ENCODE measurements around the gene NR5A1. TPM values are rescaled to one million over a fixed set of nuclear protein-coding genes. Genes with fewer than 3 reads are reported as not detected.

The NR5A1 gene
- total and polyA plus RNA-seq, 2 of the 13 experiments (the other 11 are each of a cell fraction or from before 2014, with no cell fraction given): 28.9 to 44.7 TPM

DNA sequence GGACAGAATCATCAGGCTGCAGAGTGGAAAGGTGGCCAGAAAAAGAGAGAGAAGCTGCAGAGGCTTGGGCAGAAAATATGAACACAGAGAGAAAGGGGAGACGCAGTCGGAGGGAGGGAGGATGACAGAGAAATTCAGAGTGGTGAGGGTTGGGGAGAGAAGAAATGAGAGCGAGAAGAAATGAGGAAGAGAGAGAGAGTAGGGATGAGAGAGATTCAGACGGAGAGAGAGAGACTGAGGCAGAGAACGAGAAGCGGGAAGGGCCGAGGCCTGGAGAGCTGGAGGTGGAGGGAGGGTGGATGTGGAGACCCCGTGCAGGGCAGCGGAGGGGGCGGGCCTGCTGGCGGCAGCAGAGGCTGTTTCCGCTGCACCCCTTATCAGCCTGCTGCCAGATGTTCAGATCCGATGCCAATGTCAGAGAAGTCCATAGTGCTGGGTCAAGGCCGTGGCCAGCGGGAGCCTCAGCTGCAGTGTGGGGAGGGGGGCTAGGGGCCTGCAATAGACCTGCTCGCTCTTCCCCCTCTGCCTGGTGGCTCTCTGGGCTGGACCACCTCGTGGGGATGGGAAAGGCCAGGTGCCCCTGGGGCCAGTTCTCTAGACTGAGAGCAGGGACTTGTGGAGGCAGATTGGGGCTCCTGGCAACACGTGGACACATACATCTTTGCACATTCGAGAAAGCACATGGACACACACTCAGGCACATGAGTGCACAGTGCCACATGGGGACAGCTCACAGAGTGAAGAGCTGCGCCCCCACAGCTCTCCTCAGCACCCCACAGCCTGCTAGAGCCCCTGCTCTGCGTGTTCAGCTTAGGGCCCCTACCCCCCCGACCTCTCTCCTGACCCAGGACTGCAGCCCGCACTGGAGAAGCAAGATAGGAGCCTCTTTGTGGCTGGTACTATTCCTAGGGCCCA, 4.9 kb upstream of the NR5A1 start (continued):
- TF ChIP-seq ZBTB4 (CRISPR knock-in tag; IDR thresholded peaks at IDR 0.05; ENCODE audit: borderline replicate concordance): 0 out of 2 replicates have a peak, but pooled peaks have one; percentile 14
- no peak for TF ChIP-seq XRCC5 (optimal IDR thresholded peaks at IDR 0.05; ENCODE audit: low read length)
- TF ChIP-seq BORCS8-MEF2B (CRISPR knock-in tag; IDR thresholded peaks at IDR 0.05): 0 out of 2 replicates have a peak, but pooled peaks have one; percentile 54
- TF ChIP-seq MTA1 (CRISPR knock-in tag; IDR thresholded peaks at IDR 0.05; ENCODE audit: borderline replicate concordance): peak; percentile 97
- no peak for TF ChIP-seq TGIF2 (CRISPR knock-in tag; IDR thresholded peaks at IDR 0.05)
- no peak for TF ChIP-seq ATF1 (CRISPR knock-in tag; IDR thresholded peaks at IDR 0.05)
- no peak for TF ChIP-seq SNAPC5 (CRISPR knock-in tag; IDR thresholded peaks at IDR 0.05; ENCODE audit: borderline replicate concordance)
- no peak for TF ChIP-seq NFYB (CRISPR knock-in tag; IDR thresholded peaks at IDR 0.05)
- no peak for TF ChIP-seq ZNF792 (CRISPR knock-in tag; IDR thresholded peaks at IDR 0.05)
- no peak for TF ChIP-seq SMC3 (IDR thresholded peaks at IDR 0.05; ENCODE audit: low read length)
- no peak for TF ChIP-seq SIN3A (IDR thresholded peaks at IDR 0.05; ENCODE audit: borderline replicate concordance, low read depth, low read length)
- TF ChIP-seq, protein P1, sequence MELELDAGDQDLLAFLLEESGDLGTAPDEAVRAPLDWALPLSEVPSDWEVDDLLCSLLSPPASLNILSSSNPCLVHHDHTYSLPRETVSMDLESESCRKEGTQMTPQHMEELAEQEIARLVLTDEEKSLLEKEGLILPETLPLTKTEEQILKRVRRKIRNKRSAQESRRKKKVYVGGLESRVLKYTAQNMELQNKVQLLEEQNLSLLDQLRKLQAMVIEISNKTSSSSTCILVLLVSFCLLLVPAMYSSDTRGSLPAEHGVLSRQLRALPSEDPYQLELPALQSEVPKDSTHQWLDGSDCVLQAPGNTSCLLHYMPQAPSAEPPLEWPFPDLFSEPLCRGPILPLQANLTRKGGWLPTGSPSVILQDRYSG (CRISPR knock-in tag; IDR thresholded peaks at IDR 0.05): 0 out of 2 replicates have a peak, but pooled peaks have one; percentile 60
- no peak for TF ChIP-seq ZSCAN31 (CRISPR knock-in tag; IDR thresholded peaks at IDR 0.05; ENCODE audit: low read depth)
- no peak for TF ChIP-seq GMEB1 (CRISPR knock-in tag; IDR thresholded peaks at IDR 0.05; ENCODE audit: borderline replicate concordance)
- peak; percentile 56; the same call in 1 of the 2 replicates for TF ChIP-seq ZNF543 (CRISPR knock-in tag; IDR thresholded peaks at IDR 0.05)
- TF ChIP-seq RELA (CRISPR knock-in tag; IDR thresholded peaks at IDR 0.05): no peak
- TF ChIP-seq ZNF552 (CRISPR knock-in tag; IDR thresholded peaks at IDR 0.05; ENCODE audit: borderline replicate concordance): peak; percentile 44; the same call in 1 of the 2 replicates
- no peak for TF ChIP-seq MYNN (CRISPR knock-in tag; IDR thresholded peaks at IDR 0.05; ENCODE audit: low read depth)
- TF ChIP-seq CHD2 (IDR thresholded peaks at IDR 0.05; ENCODE audit: low read depth, low read length): no peak
- TF ChIP-seq ARNT (IDR thresholded peaks at IDR 0.05): no peak
- peak; percentile 29; the same call in 1 of the 2 replicates for TF ChIP-seq FOXK1 (CRISPR knock-in tag; IDR thresholded peaks at IDR 0.05; ENCODE audit: borderline replicate concordance, low read depth)
- TF ChIP-seq ZNF484 (CRISPR knock-in tag; IDR thresholded peaks at IDR 0.05; ENCODE audit: borderline replicate concordance, low read depth): no peak
- TF ChIP-seq ZNF589 (CRISPR knock-in tag; conservative IDR thresholded peaks at IDR 0.05): no peak
- TF ChIP-seq RBM22 (optimal IDR thresholded peaks at IDR 0.05; ENCODE audit: low read length): peak; percentile 8
- TF ChIP-seq SMARCC2 (IDR thresholded peaks at IDR 0.05): no peak
